NCI-H2196 treated with DMSO at 0.1 percent for 48 hours (cell line): ENCODE results near the gene ZFHX3.

ENCODE experiments used
- DNase-seq: peaks from one replicate; lab custom pipeline; 2025; ENCODE audit not compliant: unreplicated experiment; lab: John Stamatoyannopoulos, UW

The ZFHX3 gene

DNA sequence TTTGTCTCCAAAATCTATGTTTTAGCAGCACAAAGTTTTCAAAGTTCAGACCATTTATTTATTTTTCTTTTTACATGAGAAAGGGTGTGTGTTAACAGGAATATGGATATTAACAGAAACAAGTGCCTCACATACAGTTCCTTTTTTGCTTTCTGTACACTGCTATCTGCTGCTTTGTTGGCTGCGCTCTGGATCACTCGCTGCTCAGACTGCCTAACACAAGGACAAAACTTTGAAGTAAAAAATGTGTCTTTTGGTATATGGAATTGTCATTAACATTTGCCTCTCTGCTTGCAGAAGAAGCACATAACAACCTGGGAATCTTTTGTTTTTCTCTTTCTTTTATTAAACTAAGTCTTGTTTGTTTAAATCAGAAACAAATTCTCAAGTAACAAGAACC, 262.8 kb downstream of the ZFHX3 start:
- DNase-seq, result no peak

- no peak for DNase-seq
Measured at GRCh38 chr16:72783716-72784318, 264.1 kb downstream of the ZFHX3 start.

DNA sequence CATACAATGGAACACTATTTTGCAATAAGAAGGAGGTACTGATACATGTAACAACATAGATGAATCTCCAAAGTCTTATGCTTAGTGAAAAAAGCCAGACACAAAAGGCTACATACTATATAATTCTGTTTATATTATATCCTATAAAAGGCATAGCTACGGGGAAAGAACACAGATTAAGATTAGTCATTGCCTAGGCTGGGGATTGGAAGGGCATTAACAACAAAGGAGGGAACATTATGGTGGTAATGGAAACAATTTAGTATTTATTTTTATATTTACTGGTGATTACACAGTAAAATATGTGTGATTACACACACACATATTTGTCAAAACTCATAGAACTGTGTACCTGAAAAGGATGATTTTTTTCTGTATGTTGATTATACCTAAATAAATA, 278.1 kb downstream of the ZFHX3 start:
- no peak for DNase-seq

DNA sequence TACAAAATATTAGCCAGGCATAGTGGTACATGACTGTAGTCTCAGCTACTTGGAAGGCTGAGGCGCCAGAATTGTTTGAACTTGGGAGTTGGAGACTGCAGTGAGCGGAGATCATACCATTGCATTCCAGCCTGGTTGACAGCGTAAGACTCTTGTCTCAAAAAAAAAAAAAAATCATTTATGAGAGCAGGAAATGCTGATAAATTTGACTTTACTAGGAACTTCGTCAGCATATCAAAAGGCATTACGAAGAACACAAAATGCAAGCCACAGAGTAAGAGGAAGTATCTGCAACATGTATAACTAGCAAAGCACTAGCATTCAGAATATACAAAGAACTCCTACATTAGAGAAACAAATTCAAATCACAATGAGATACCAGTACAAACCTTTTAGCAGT, 279.3 kb downstream of the ZFHX3 start:
- DNase-seq, result no peak

GRCh38 chr16:72766506-72766905, 281.4 kb downstream of the ZFHX3 start:
- no peak for DNase-seq

DNA sequence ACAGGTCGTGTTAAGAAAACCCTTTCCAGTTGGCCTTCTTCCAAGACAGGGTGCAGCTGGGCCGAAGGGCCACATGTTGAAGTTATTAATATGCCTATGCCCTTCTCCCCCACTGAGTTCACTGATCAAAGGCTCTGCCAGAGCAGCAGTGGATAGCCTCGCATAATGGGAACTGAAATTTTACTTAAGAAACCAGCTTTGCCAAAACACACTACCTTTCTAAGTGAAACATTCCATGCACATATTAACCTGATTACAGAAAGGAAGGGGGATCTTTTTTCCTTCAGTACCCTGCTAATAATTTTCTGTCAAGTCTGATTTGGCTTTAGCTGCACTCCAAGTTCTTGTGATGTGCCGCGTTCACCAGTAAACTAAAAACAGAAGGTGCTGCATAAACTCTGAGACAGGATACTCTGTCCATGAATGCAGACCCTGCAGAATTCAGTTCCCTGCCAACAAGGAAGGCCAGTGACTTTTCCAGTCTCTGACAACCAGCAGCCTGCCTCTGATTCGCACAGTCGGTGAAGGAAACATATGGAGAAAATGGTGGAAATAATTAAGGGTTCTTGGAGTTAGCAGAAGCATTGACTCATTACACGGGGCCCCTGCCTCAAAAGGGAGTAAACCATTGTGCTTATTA, 283.8 kb downstream of the ZFHX3 start:
- no peak for DNase-seq

DNA sequence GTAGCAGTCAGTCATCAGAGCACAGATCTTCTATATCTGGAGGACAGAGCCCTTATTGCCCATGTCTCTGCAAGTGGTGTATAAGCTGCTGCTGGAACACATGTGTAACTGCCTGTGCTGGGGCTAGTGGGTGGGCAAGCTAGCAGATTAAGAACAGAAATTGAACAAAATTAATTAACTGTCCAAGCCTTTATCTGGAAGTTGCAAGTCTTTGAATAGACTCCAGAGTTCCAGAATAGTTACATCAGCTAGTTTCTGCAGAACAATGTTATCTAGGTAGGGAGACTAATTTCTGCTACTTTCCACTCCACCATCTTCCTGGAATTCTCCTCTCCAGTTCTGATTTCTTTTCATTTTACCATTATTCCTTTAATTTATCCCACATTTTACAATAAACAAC, 287.3 kb downstream of the ZFHX3 start:
- DNase-seq, result no peak

- DNase-seq, result no peak
Measured at GRCh38 chr16:72753881-72754280, 294.0 kb downstream of the ZFHX3 start.

- no peak for DNase-seq
Measured at GRCh38 chr16:72752004-72752695, 295.8 kb downstream of the ZFHX3 start.

GRCh38 chr16:72751076-72751475, 296.9 kb downstream of the ZFHX3 start:
- no peak for DNase-seq

DNA sequence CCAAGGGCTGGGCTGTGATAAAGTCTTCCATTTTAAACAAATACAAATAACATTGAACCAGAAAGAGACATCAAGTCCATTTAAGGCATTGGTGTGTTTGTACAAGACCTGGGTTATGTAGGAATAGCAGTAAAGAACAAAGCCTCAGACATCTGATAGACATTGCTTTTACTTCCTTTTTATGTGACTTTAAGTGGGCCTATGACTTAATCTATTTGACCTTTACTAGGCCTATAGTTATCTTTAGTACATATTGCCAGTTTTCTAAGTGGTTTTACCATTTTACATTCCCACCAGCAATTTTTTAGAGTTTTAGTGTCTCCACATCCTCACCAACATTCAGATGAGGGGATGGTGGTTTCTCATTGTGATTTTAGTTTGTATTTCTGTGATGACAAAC, 298.8 kb downstream of the ZFHX3 start:
- no peak for DNase-seq

- no peak for DNase-seq
Measured at GRCh38 chr16:72744076-72744793, 303.7 kb downstream of the ZFHX3 start.

DNA sequence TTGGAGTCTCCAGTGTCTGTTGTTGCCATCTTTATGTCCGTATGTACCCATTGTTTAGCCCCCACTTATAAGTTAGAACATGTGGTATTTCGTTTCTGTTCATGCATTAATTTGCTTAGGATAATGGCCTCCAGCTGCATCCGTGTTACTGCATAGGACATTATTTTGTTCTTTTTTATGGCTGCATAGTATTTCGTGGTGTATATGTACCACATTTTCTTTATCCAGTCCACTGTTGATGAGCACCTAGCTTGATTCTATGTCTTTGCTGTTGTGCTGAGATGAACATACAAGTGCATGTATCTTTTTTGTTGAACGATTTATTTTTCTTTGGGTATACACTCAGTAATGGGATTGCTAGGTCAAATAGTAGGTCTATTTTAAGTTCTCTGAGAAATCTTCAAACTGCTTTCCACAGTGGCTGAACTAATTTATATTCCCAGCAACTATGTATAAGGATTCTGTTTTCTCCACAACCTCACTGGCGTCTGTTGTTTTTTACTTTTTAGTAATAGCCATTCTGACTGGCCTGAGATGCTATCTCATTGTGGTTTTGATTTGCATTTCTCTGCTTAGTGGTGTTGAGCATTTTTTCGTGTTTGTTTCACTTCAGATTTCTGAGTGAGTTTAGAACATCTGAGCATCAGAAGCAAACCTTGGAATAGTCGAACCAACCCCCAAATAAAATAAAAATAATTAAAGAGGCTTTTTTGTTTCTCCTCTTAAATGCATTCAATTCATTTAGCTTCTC, 304.7 kb downstream of the ZFHX3 start:
- DNase-seq, result no peak

GRCh38 chr16:72740347-72740746, 307.6 kb downstream of the ZFHX3 start:
- no peak for DNase-seq

DNA sequence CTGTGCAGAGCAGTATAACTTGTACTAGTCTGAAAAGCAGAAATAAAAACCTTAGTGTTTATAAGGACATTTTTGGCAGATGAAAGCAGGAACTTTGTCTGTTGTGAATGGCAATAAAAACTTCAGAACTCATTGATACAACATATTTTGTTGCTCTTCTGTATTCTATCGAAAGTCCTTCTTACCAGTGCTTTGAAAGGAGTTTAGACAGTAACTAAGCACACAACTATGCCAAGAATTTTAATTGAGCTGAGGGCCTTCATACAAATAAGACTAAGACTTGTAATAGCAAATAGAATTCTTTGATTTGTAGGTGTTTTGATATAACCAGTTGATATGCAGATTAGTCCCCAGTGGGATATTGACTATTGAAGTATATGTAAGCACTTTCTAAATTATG, 308.4 kb downstream of the ZFHX3 start:
- no peak for DNase-seq

GRCh38 chr16:72736074-72736473, 311.9 kb downstream of the ZFHX3 start:
- no peak for DNase-seq
